ENCODE measurements around the gene MX1.

DNA sequence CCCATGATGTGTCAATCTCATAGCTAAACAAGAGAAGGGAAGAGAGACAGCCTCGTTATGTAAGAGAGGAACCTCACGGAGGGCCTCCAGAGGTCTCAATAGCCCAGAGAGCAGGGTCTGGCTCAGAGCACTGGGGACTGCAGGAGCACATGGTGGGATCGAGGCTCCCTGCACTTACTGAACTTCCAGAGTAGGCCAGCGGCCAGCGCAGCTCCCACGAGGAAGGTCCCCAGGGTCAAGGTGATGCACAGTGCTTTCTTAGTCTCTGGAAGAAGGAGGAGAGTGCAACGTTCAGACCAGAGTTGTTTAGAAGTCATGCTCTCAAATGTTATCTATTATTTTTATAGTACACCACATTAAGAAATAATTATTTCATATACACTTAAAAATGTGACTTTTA lies 63.3 kb downstream of the MX1 start:
- TF ChIP-seq, protein P1, sequence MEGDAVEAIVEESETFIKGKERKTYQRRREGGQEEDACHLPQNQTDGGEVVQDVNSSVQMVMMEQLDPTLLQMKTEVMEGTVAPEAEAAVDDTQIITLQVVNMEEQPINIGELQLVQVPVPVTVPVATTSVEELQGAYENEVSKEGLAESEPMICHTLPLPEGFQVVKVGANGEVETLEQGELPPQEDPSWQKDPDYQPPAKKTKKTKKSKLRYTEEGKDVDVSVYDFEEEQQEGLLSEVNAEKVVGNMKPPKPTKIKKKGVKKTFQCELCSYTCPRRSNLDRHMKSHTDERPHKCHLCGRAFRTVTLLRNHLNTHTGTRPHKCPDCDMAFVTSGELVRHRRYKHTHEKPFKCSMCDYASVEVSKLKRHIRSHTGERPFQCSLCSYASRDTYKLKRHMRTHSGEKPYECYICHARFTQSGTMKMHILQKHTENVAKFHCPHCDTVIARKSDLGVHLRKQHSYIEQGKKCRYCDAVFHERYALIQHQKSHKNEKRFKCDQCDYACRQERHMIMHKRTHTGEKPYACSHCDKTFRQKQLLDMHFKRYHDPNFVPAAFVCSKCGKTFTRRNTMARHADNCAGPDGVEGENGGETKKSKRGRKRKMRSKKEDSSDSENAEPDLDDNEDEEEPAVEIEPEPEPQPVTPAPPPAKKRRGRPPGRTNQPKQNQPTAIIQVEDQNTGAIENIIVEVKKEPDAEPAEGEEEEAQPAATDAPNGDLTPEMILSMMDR (conservative IDR thresholded peaks at IDR 0.05; ENCODE audit: low read depth, low read length), result no peak
- TF ChIP-seq EZH2 (IDR thresholded peaks at IDR 0.05; ENCODE audit: borderline replicate concordance, low read depth, low read length, poor library complexity, severe bottlenecking), result no peak
